Left kidney (tissue), 2 donors: ENCODE measurements around the gene GIMAP7. TPM values are rescaled to one million over a fixed set of nuclear protein-coding genes. Genes with fewer than 3 reads are reported as not detected.
"Not testable (repeated sequence)": the region's sequence is repeated elsewhere in the genome, so short reads cannot be mapped to it uniquely, and the experiment has no call there.

Source experiments
- DNase-seq: peaks from one replicate; pipeline ENCODE4 v3.0.0-alpha.2; 2013
- polyA plus RNA-seq: library from polyadenylated mRNA; unstranded; fragments of 120-200 nt; gene quantifications from one replicate; pipeline ENCODE4 v1.2.1, GENCODE V29; 2013; ENCODE audit not compliant: insufficient read length

GIMAP7 gene
- polyA plus RNA-seq, 1 donor: 12.4 TPM

DNA sequence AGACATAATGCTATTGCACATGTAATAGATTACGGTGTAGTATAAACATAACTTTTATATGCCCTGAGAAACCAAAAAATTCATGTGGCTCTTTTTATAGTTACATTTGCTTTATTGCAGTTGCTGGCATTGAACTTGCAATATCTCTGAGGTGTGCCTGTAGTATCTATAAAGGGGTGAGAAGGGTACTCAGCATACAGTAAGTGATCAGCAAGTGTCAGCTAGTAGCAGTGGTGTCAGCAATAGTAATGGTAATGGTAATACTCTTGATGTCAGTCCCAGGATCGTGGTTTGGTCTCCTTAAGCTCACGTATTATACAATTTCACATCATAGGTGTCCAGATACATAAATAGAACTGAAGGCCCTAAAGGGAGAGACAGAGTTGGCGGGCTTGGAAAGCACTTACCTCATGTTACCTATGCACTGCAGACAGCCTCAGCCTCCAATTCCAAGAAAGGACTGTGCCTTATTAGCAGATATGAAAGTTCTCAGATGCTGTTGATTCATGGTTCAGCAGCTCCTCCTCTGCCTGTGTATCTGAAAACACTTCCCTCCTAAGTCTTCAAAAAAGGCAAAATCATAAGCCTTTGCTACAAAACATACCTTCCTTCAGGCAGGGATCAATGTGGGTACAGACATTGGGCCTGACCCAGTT lies 6.6 kb upstream of the GIMAP7 start:
- DNase-seq: no peak

GRCh38 chr7:150511048-150511447 lies 3.6 kb upstream of the GIMAP7 start:
- DNase-seq: no peak

DNA sequence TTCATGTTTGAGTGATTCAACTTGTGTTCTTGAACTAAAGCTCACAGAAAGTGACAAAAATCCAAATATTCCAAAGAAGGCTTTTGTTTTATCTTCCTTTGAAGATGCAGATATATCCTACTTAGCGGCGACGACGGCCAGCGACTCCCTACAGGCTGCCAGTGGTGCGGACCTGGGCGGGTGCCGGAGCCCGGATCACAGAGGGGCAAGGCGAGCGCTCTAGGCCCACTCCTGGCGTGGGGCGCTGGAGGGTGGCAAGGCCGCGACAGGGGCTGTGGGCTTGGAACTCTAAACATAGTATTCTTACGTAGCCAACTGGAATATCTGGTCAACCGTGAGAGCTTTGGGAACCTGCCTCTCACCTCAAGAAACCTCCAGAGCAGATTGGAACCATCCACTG lies 914 bp upstream of the GIMAP7 start:
- no peak for DNase-seq

DNA sequence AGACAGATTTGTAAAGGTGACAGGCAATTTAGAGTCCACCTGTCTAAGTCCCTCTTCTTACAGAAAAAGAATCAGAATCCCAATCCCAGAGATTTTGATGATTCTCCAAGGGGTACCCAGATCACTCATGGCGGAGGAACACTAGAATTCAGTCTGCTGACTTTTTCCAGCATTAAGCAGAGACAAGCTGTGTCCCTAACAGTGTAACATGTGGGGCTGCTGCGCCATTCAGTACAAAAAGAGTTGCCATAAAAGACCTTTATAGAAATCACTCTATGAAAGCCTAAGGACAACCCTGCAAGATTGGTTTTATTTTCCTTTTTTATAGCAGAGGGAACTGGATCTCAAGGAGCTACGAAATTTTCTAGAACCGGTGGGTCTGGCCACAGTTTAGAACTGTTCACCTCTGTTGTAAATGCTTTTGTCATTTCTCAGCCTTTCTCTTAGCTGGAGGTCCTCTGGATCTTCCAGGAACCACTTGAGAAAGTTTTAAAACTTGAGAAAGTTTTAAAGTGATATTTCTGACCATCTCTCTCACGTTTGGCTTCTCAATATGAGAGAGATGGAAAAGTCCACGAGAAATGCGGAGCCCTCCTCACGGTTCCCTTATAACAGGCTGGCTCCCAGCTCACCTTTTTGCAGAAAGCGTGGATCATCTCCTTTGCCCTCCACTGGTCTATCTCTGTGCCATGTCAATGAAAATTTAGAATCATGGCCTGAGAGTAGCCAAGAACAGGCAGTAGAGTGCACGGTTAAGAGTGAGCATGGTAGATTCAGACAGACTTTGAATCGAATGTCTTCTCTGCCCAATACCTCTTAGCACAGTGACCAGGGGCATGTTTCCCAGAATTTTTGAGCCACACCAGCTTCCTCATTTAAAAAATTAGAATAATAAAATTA lies 826 bp downstream of the GIMAP7 start:
- no peak for DNase-seq

DNA sequence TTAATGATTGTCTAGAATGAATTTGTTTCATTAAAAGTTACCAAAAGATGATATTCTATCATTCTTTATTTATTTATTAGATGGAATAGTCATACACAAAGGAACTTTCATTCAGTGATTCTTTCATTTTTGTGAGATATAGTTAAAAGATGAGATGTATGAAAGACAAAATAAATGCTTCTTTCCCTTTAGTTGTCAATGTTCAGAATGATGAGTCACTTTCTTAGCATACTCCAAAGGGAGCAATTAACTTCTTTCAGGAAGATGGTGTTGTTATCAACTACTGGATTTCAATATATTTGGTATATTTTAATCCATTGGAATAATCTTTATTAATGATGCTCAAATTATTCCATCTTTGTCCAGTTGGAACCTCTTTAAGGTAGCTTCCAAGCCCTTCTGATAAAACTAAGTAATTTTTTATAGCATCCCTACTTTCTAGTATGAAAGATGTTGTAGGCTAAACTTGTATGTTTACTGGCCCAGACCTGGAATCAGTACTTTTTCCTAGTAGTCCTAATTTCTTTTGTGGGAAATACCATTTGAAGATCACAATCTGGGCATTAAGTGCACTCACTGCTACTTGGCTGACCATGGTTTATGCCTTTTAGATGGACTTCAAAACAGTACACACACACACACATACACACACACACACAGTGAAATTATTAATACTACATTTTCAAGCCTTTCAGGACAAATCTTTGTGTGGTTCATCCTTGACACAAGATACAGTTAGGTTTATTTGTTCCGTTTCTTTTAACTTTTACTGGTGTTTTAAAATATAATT lies 2.5 kb downstream of the GIMAP7 start:
- DNase-seq: no peak

- no peak for DNase-seq
Measured at GRCh38 chr7:150519310-150519709, 4.6 kb downstream of the GIMAP7 start.

DNA sequence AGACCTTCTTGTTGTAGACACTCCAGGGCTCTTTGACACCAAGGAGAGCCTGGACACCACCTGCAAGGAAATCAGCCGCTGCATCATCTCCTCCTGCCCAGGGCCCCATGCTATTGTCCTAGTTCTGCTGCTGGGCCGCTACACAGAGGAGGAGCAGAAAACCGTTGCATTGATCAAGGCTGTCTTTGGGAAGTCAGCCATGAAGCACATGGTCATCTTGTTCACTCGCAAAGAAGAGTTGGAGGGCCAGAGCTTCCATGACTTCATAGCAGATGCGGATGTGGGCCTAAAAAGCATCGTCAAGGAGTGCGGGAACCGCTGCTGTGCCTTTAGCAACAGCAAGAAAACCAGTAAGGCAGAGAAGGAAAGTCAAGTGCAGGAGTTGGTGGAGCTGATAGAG lies 5.5 kb downstream of the GIMAP7 start:
- no peak for DNase-seq

GRCh38 chr7:150522931-150523330 lies 8.3 kb downstream of the GIMAP7 start:
- not testable (repeated sequence) for DNase-seq

DNA sequence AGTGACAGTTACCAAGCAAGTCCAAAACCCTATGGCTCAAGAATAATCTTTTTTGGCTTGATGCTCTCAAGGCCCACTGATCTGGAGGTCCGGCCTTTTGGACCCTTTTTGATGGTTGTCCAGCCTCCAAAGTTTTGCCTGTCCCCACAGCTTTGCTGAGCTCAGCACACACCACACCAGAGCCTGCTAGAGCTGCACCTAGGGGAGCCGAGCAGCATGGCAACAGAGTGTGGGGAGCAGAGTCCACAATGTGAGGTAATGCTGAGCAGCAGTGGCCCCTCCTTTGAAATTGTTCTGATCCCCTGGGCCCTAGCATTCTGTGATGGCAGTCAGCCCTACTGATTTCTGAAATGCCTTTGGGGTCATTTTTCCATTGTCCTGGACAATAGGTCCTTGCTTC lies 9.3 kb downstream of the GIMAP7 start:
- DNase-seq: no peak

- no peak for DNase-seq
Measured at GRCh38 chr7:150531704-150532103, 17.0 kb downstream of the GIMAP7 start.

DNA sequence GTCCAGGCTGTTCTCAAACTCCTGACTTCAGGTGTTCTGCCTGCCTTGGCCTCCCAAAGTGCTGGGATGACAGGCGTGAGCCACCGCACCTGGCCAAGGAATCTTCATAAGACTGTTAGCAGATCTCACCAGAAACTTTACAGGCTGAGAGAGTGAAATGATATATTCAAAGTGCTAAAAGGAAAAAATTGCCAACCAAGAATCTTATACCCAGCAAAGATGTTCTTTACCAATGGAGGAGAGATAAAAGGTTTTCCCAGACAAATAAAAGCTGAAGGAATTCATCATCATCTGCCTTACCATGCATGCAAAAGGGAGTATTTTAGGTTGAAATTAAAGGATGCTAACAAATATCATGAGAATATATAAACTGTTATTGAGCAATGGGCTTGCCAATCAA lies 23.6 kb downstream of the GIMAP7 start:
- no peak for DNase-seq

- no peak for DNase-seq
Measured at GRCh38 chr7:150553163-150553562, 38.5 kb downstream of the GIMAP7 start.

- DNase-seq: no peak
Measured at GRCh38 chr7:150556521-150557138, 42.0 kb downstream of the GIMAP7 start.

GRCh38 chr7:150560486-150560885 lies 45.8 kb downstream of the GIMAP7 start:
- no peak for DNase-seq

DNA sequence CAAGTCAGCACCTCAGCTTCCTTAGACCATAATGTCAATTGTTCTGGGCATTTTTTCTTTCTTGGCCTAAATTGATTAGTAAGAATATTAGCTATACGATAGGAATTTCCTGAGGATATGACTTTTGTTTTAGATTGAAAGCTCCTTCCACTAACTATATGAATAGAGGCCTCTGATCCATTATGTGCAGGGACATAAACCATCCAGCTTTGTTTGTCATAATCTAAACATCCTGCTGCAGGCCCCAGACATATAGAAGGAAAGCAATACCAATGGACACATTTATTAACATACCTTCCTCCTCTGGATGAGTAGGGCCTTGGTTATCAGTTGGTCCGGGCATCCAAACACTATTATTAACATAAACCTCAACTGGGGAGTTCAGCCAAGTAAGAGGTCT lies 48.2 kb downstream of the GIMAP7 start:
- DNase-seq: no peak

DNA sequence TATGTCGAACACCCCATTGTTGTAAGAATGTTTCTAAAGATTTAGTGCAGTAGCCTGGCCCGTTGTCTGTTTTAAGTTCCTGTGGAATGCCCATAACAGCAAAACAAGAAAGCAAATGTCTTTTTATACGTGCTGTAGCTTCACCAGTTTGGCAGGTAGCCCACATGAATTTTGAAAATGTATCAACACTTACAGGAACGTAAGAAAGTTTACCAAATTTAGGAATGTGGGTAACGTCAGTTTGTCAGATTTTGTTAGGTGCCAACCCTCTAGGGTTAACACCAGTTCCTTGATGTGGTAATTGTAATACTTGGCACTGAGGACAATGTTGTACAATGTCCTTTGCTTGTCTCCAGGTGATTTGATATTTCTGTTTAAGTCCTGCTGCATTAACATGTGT lies 49.3 kb downstream of the GIMAP7 start:
- DNase-seq: no peak

DNA sequence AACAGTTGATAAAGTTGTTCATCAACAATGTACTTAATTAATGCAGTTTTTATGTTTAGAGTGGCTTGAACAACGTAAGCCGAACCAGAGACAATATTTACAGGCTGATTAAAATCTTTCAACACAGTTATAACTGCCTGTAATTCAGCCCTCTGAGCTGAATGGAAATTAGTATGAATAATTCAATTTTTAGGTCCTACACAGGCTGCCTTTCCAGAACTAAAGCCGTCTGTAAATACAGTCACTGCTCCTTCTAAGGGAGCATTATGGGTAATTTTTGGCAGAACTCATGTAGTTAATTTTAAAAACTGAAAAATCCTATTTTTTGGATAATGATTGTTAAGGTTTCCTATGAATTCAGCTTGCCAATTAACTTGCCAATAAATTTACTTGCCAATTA lies 49.9 kb downstream of the GIMAP7 start:
- no peak for DNase-seq

DNA sequence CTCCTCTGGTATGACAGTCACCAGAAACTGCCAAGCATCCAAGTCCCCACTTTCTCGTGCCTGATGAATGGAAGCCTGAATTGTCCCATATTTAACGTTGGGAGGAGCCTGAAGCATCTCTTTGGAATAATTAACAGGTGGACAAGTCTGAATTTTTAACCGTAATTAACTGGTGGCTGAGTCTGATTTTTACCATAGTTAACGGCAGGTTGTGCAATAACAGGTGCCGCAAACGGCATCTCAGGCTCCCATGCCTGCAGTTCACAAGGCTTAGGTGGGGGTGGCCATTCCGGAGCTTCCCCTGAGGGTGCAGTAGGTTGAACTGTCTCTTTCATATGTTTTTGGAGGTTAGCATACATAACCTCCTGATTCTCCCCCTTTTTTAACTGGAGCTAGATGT lies 50.6 kb downstream of the GIMAP7 start:
- no peak for DNase-seq

GRCh38 chr7:150566123-150566522 lies 51.5 kb downstream of the GIMAP7 start:
- DNase-seq: no peak

DNA sequence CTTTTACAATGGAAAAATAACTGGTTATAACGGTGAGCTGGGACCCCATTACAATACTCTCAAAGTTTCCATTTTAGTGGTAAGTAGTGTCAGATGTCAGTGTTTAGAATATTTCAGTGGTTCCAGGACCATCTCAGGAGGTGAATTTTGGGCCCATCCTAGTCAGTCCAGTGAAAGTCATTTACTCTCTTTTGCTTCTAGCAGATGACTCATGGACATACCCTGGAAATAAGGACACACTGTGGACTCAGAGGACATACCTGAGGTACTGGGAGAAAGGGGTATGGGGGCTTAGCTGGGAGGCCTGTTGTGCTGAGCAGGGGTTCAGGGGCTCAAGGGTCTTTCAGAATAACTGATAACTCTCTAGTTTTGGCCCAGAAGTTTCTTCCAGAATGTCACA lies 51.9 kb downstream of the GIMAP7 start:
- DNase-seq: no peak

DNA sequence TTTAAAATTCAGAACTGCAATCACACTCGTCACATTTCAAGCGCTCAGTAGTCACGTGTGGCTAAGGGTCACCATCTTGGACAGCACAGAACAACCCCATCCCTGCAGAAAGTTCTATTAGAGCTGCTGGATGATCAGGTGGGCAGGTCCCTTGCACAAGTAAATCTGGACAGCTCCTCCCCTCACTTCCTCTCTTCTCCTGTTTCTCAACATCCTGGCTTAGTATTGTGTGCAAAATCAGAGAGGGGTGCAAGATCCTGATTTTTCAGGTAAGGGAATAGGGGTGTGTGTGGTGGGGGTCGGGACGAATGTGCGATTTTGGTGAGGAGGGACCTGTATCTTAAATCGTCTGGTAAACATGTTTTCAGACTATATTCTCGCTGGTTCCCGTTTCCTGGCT lies 52.5 kb downstream of the GIMAP7 start, which contains the start of gene GIMAP4:
Gene GIMAP4, plus strand, starts transcription at position 222 of the 400 bp plus-strand sequence. CDS start 2,512 bp downstream, outside the sequence.
- DNase-seq: no peak

DNA sequence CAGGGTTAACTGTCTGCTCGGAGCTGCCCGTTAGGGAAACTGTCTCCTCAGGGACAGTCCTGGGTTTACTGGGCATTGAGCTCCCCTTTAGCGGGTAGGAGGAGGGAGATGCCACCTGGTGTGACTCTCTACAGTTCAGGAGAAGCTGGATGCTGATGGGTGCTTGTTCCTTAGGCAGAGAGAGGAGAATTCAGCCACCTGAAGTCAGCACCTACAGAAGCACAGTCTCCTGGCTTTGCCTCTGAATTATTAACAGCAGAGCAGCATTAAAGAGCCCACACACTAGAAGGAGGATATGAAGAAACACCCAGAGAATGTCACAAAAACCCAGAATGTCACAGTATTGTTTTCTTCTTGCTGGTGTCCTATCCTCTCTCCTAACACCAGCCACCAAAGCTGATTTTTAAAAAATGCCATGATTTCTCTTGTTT lies 53.2 kb downstream of the GIMAP7 start:
- DNase-seq: no peak
